ENCODE results near the gene LRRC4C. TPM values are rescaled to one million over a fixed set of nuclear protein-coding genes. Genes with fewer than 3 reads are reported as not detected.

LRRC4C gene
- total RNA-seq, 1 donor from 2014 or later, result 1.2 TPM

GRCh38 chr11:40315122-40315521, 1144.3 kb downstream of the LRRC4C start:
- Mint-ChIP-seq H3K4me1 (ENCODE audit: unreplicated experiment) (no peaks in the 10 kb centered on the region), H3K27ac (ENCODE audit: unreplicated experiment) (no peak overlapping the region), H3K36me3 (ENCODE audit: low read depth, unreplicated experiment) (no peaks in the 10 kb centered on the region), H3K27me3 (ENCODE audit: unreplicated experiment) (no peaks in the 10 kb centered on the region), H3K9me3 (ENCODE audit: unreplicated experiment) (no peaks in the 10 kb centered on the region), H3K4me3 (ENCODE audit: unreplicated experiment) (no peak overlapping the region)
- DNase-seq (ENCODE audit: low spot score), result no peak
- TF ChIP-seq, protein P1, sequence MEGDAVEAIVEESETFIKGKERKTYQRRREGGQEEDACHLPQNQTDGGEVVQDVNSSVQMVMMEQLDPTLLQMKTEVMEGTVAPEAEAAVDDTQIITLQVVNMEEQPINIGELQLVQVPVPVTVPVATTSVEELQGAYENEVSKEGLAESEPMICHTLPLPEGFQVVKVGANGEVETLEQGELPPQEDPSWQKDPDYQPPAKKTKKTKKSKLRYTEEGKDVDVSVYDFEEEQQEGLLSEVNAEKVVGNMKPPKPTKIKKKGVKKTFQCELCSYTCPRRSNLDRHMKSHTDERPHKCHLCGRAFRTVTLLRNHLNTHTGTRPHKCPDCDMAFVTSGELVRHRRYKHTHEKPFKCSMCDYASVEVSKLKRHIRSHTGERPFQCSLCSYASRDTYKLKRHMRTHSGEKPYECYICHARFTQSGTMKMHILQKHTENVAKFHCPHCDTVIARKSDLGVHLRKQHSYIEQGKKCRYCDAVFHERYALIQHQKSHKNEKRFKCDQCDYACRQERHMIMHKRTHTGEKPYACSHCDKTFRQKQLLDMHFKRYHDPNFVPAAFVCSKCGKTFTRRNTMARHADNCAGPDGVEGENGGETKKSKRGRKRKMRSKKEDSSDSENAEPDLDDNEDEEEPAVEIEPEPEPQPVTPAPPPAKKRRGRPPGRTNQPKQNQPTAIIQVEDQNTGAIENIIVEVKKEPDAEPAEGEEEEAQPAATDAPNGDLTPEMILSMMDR (IDR thresholded peaks at IDR 0.05; ENCODE audit: unreplicated experiment), result no peak

DNA sequence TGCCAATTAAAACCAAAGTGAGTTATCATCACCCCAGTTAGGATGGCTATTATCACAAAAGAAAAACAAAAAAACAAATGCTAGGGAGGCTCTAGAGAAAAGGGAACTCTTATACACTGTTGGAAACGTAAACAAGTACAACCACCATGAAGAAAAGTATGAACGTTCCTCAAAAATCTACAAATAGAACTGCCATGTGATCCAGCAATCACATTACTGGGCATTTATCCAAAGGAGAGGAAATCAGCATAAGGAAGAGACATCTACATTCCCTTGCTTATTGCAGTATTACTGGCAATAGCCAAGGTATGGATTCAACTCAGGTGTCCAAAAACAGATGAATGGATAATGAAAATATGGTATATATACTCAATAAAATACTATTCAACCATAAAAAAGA, 1145.1 kb downstream of the LRRC4C start:
- Mint-ChIP-seq H3K4me3 (ENCODE audit: unreplicated experiment) (no peak overlapping the region), H3K4me1 (ENCODE audit: unreplicated experiment) (no peaks in the 10 kb centered on the region), H3K9me3 (ENCODE audit: unreplicated experiment) (no peaks in the 10 kb centered on the region), H3K36me3 (ENCODE audit: low read depth, unreplicated experiment) (no peaks in the 10 kb centered on the region), H3K27ac (ENCODE audit: unreplicated experiment) (no peak overlapping the region), H3K27me3 (ENCODE audit: unreplicated experiment) (no peaks in the 10 kb centered on the region)
- no peak for DNase-seq (ENCODE audit: low spot score)
- TF ChIP-seq, protein P1 (IDR thresholded peaks at IDR 0.05; ENCODE audit: unreplicated experiment), result no peak

DNA sequence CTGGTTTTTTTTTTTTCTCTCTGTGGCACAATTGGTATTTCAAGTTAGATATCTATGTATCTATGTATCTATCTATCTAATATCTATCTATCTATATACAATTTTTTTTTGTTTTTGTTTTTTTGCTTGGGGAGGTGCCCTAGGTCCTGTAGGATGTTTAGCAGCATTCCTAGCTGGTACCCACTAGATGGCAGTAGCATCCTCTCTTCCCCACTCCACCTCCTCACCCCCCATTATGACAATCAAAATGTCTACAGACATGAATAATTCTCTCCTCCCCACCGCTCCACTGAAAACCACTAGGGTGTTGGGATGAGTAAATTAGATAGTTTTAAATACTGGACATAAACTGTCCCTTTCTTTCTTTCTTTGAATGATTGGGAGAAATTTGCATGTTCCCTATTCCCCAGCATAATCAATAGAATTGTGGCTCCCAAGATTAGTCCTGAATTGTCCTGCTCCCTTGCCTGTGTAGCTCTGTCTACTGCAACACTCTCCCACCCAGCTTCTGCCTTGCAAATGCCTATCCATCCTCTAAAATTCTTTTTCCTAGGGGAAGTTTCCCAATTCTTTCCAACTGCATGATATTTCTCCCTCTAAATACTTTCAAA, 1152.4 kb downstream of the LRRC4C start:
- H3K4me1 Mint-ChIP-seq (ENCODE audit: unreplicated experiment), result no peaks in the 10 kb centered on the region
- TF ChIP-seq, protein P1 (IDR thresholded peaks at IDR 0.05; ENCODE audit: unreplicated experiment), result peak; percentile 29
- H3K27me3 Mint-ChIP-seq (ENCODE audit: unreplicated experiment), result no peaks in the 10 kb centered on the region
- H3K27ac Mint-ChIP-seq (ENCODE audit: unreplicated experiment), result no peak overlapping the region
- H3K4me3 Mint-ChIP-seq (ENCODE audit: unreplicated experiment), result no peak overlapping the region
- peak; percentile 25 for DNase-seq (ENCODE audit: low spot score)
- H3K36me3 Mint-ChIP-seq (ENCODE audit: low read depth, unreplicated experiment), result no peaks in the 10 kb centered on the region
- no peaks in the 10 kb centered on the region for H3K9me3 Mint-ChIP-seq (ENCODE audit: unreplicated experiment)

DNA sequence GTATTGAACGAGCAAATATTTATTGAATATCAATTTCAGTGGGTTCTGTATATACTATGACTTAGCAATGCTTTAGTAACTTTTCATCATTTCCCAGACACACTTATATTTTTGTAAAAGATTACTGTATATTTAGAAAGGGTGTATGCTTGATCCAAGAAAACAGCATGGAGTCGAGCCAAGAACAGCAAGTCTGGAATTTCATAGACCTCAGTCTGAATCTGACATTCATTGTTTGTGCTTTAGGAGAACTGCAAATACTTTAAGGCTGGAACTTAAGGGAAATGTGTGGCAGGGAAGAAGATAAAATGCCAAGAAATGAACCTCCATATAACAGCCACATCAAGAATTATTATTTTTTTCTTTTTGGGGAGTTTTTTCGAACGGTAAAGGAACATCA, 1156.8 kb downstream of the LRRC4C start:
- H3K27me3 Mint-ChIP-seq (ENCODE audit: unreplicated experiment), result no peaks in the 10 kb centered on the region
- no peaks in the 10 kb centered on the region for H3K9me3 Mint-ChIP-seq (ENCODE audit: unreplicated experiment)
- H3K4me3 Mint-ChIP-seq (ENCODE audit: unreplicated experiment), result no peak overlapping the region
- H3K27ac Mint-ChIP-seq (ENCODE audit: unreplicated experiment), result no peak overlapping the region
- H3K36me3 Mint-ChIP-seq (ENCODE audit: low read depth, unreplicated experiment), result no peaks in the 10 kb centered on the region
- H3K4me1 Mint-ChIP-seq (ENCODE audit: unreplicated experiment), result no peaks in the 10 kb centered on the region
- TF ChIP-seq, protein P1 (IDR thresholded peaks at IDR 0.05; ENCODE audit: unreplicated experiment), result no peak
- no peak for DNase-seq (ENCODE audit: low spot score)

GRCh38 chr11:40295466-40295865, 1164.0 kb downstream of the LRRC4C start:
- Mint-ChIP-seq H3K4me1 (ENCODE audit: unreplicated experiment) (peaks cover 4% of the 10 kb centered on the region), H3K9me3 (ENCODE audit: unreplicated experiment) (no peaks in the 10 kb centered on the region), H3K27me3 (ENCODE audit: unreplicated experiment) (peaks cover 8% of the 10 kb centered on the region), H3K4me3 (ENCODE audit: unreplicated experiment) (no peak overlapping the region), H3K27ac (ENCODE audit: unreplicated experiment) (no peak overlapping the region), H3K36me3 (ENCODE audit: low read depth, unreplicated experiment) (no peaks in the 10 kb centered on the region)
- no peak for DNase-seq (ENCODE audit: low spot score)
- TF ChIP-seq, protein P1 (IDR thresholded peaks at IDR 0.05; ENCODE audit: unreplicated experiment), result no peak
